Bronchial epithelial cell (primary cell): Measurements from ENCODE around the gene PCDHGC3. TPM values are rescaled to one million over a fixed set of nuclear protein-coding genes. Genes with fewer than 3 reads are reported as not detected.

Source experiments
- DNase-seq: peaks from one replicate; pipeline ENCODE4 v3.0.0-alpha.2; 2010; ENCODE audit warnings: low read depth
- FAIRE-seq: peaks from 2 replicates; lab custom pipeline; 2011; peaks lifted over from hg19 to GRCh38; lab: Jason Lieb, UNC
- H3K27me3 ChIP-seq: 2 replicates; pipeline ENCODE4 v1.5.1; 2011; ENCODE audit warnings: low read length; ENCODE audit not compliant: control insufficient read depth, insufficient read depth
- H3K36me3 ChIP-seq: 2 replicates; pipeline ENCODE4 v1.5.1; 2011; ENCODE audit warnings: low read length; ENCODE audit not compliant: control insufficient read depth, insufficient read depth
- H3K4me3 ChIP-seq: 2 replicates; pipeline ENCODE4 v1.5.1; 2011; ENCODE audit warnings: mild to moderate bottlenecking, low read depth, low read length, control low read depth
- total RNA-seq: library from RNA; depleted of rRNA; stranded (reverse); fragments of >200 nt; gene quantifications from 2 replicates; pipeline ENCODE4 v1.2.1, GENCODE V29; 2014
- TF ChIP-seq, protein P1 (sequence below): IDR thresholded peaks from 2 replicates; pipeline ENCODE4 v1.5.1; 2011; ENCODE audit warnings: mild to moderate bottlenecking, moderate library complexity, low read length, control low read depth, inconsistent platforms; ENCODE audit not compliant: insufficient read depth, severe bottlenecking

The PCDHGC3 gene
- total RNA-seq, 1 donor from 2014 or later = 9.5 TPM

DNA sequence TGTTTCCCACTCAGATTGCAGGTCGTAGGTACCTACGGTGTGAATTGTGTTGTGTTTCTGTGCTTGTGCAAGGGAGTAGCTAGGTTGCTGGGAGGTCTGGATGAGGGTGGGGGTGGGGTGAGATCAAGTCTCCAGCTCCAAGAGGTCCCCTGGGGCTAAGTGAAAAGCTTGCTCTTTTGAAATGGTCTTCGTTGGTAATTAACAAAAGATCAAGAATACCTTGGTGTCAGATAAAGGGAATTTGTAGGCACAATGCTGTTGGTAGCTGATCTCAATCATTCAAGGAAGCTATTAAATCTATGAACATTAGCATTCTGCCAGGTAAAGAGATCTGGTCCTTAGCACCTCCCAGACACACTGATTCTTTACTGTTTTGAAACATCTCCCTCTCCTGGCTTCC lies 8.1 kb downstream of the PCDHGC3 start:
- H3K4me3 ChIP-seq = no peak overlapping the region
- no peak for DNase-seq
- FAIRE-seq = no peak
- TF ChIP-seq, protein P1, sequence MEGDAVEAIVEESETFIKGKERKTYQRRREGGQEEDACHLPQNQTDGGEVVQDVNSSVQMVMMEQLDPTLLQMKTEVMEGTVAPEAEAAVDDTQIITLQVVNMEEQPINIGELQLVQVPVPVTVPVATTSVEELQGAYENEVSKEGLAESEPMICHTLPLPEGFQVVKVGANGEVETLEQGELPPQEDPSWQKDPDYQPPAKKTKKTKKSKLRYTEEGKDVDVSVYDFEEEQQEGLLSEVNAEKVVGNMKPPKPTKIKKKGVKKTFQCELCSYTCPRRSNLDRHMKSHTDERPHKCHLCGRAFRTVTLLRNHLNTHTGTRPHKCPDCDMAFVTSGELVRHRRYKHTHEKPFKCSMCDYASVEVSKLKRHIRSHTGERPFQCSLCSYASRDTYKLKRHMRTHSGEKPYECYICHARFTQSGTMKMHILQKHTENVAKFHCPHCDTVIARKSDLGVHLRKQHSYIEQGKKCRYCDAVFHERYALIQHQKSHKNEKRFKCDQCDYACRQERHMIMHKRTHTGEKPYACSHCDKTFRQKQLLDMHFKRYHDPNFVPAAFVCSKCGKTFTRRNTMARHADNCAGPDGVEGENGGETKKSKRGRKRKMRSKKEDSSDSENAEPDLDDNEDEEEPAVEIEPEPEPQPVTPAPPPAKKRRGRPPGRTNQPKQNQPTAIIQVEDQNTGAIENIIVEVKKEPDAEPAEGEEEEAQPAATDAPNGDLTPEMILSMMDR = no peak
- peaks cover 5% of the 10 kb centered on the region for H3K36me3 ChIP-seq
- no peaks in the 10 kb centered on the region for H3K27me3 ChIP-seq

DNA sequence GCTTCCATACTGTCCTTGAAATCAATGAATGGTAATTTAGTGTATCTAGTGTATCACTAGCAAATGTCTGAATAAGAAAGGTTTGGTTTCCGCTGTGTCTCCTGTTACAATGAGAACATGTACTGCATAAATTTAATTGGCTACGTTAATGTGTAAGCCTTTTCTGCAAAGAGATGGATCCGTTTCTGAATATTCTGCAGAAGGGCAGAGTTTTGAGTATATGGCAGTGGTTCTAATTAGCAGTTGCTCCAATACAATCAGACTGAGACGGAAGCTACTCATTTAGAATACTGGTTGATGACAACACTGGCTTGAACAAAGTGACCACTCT lies 8.5 kb downstream of the PCDHGC3 start:
- TF ChIP-seq, protein P1 = no peak

DNA sequence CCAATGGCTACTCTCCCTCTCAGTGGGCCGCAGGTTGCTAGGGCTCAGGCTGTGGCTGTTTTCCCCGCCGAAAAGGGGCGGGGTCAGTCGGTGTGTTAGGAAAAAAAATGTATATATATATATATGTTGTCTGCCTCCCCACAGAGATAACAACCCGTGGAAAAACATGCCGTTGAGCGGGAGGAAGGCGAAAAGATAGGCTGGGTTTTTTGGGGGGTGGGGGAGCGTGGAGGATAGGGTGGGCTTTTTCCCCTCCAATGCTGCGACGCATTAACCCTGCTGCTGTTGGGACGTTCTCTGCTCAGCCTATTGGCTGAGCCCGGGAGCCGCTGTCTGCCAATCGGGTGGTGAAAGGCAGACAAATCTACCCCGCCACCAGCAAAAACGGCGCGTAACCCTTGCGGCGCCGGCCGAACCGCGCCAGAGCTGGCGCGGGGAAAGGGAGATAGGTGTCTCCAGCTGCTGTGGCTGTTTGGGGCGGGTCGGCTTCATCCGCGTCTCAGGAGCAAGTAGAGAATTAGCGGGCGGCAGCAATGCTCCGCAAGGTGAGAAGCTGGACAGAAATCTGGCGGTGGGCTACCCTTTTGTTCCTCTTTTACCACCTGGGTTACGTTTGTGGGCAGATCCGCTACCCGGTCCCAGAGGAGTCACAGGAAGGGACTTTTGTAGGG lies 9.0 kb downstream of the PCDHGC3 start, which contains the start of gene PCDHGC4:
Gene PCDHGC4 (plus strand): TSS at position 390 of the 671 bp plus-strand sequence. CDS start 144 bp downstream, at position 534.
- Histone ChIP-seq H3K4me3 (peak within 1 kb of the TSS; percentile 26), H3K27me3 (no peaks in the 10 kb centered on the region), H3K36me3 (peaks cover 5% of the 10 kb centered on the region)
- TF ChIP-seq, protein P1 = no peak
- DNase-seq = no peak
- no peak for FAIRE-seq

More for the DNA sequence above, 8.5 kb downstream of the PCDHGC3 start:
- Histone ChIP-seq H3K4me3 (no peak overlapping the region), H3K27me3 (no peaks in the 10 kb centered on the region), H3K36me3 (peaks cover 5% of the 10 kb centered on the region)
- FAIRE-seq (no peak), DNase-seq (no peak)

DNA sequence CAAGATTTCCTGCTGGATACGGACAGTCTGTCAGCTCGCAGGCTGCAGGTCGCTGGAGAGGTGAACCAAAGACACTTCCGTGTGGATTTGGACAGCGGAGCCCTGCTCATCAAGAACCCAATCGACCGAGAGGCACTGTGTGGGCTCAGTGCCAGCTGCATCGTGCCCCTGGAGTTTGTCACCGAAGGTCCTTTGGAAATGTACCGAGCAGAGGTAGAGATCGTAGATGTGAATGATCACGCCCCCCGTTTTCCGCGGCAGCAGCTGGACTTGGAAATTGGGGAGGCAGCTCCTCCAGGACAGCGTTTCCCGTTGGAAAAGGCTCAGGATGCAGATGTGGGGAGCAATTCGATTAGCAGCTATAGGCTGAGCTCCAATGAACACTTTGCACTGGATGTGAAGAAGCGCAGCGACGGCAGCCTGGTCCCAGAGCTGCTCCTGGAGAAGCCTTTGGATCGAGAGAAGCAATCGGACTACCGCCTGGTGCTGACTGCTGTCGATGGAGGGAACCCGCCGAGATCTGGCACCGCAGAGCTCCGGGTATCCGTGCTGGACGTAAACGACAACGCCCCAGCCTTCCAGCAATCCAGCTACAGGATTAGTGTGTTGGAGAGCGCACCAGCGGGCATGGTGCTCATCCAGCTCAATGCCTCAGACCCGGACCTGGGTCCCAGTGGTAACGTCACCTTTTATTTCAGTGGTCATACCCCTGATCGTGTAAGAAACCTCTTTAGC lies 9.7 kb downstream of the PCDHGC3 start:
- Histone ChIP-seq H3K27me3 (no peaks in the 10 kb centered on the region), H3K4me3 (no peak overlapping the region), H3K36me3 (peaks cover 5% of the 10 kb centered on the region)
- no peak for DNase-seq
- TF ChIP-seq, protein P1 = no peak
- peak; percentile 23 for FAIRE-seq

DNA sequence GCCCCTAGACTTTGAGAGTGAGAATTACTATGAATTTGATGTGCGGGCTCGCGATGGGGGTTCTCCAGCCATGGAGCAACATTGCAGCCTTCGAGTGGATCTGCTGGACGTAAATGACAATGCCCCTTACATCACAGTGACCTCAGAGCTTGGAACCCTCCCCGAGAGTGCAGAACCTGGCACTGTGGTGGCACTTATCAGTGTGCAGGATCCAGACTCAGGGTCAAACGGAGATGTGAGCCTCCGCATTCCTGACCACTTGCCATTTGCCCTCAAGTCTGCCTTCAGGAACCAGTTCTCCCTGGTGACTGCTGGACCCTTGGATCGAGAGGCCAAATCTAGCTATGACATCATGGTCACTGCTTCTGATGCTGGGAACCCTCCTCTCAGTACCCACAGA lies 10.3 kb downstream of the PCDHGC3 start:
- no peak overlapping the region for H3K4me3 ChIP-seq
- peaks cover 3% of the 10 kb centered on the region for H3K27me3 ChIP-seq
- H3K36me3 ChIP-seq = peaks cover 5% of the 10 kb centered on the region
- TF ChIP-seq, protein P1 = no peak
- FAIRE-seq = peak; percentile 90
- DNase-seq = no peak
